ENCODE measurements around the gene ENPP5.

DNA sequence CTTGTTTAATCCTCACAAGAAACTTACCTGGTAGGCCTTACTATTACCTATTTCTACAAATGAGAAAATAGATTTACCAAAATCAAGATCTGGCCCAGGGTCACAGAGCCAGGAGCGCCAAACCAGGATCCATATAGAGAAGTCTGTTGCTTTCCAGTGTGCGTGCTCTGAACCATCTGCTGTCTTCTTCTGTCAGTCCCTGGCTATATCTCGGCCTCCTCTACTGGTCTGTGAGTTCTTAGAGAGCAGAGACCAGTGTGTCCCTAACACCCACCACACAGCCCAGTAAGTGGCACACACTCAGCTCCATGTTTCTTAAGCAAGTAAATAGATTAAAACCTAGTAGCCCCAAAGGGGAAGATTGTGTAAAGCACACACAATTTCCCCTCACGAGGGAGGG lies 18.9 kb upstream of the ENPP5 start:
- no peak for TF ChIP-seq POLR2AphosphoS5 (IDR thresholded peaks at IDR 0.05)
- no peak for TF ChIP-seq POLR2A (IDR thresholded peaks at IDR 0.05)

All from gastroesophageal sphincter (tissue), 2 donors.